ENCODE data around the gene KRT40. TPM values are rescaled to one million over a fixed set of nuclear protein-coding genes. Genes with fewer than 3 reads are reported as not detected.

KRT40 gene
- total and polyA plus RNA-seq, 2 donors (not counting 3 experiments of a cell fraction or from before 2014, with no cell fraction given): not detected

DNA sequence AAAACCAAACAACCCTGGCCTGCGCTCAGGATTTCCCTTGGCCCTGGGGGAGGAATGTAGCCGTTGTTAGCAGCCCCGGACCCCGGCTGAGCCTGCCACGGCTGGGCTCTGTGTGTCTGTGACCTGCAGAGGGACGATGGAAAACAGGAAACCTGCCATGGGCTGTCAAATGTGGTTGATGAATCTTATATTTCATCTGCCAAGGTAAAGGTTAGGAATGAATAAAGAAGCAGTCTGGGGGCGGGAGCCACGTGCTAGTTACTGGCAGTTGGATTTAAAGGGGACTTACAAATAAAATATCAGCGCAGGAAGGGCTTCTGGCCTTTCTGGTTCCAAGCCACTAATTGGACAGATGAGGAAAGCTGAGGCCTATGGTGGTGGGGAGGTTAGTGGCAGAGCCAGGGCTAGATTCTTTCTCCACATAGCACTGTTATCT is 46.7 kb downstream of the KRT40 start, which contains the start of gene KRT23:
TSS of gene KRT23 (minus strand) at position 263 of the 436 bp plus-strand sequence. CDS start 1,043 bp downstream, outside the sequence.
- Histone ChIP-seq H3K79me2 (ENCODE audit: control insufficient read depth, insufficient read depth, low read length) (no peaks in the 10 kb centered on the region), H2AFZ (ENCODE audit: low read depth, low read length) (no peak within 1 kb of the TSS), H3K4me1 (ENCODE audit: control insufficient read depth, extremely low read depth, insufficient read depth, low read length) (no peaks in the 10 kb centered on the region), H3K4me2 (ENCODE audit: insufficient read depth, low read length) (no peak within 1 kb of the TSS), H3K27me3 (ENCODE audit: control insufficient read depth in 2 of 2, insufficient read depth in 2 of 2, low read length in 2 of 2) (peaks cover 7 to 8% of the 10 kb centered on the region in 2 experiments), H3K4me3 (replicated peaks in 1 of 3; ENCODE audit: insufficient read depth in 1 of 3, low read depth in 1 of 3, low read length in 3 of 3) (no peak within 1 kb of the TSS), H3K9ac (replicated peaks; ENCODE audit: extremely low read depth, insufficient read depth, low read length) (no peak within 1 kb of the TSS), H3K9me3 (replicated peaks; ENCODE audit: control insufficient read depth, insufficient read depth, low read length) (no peaks in the 10 kb centered on the region), H3K27ac (ENCODE audit: insufficient read depth, low read depth, low read length) (no peak within 1 kb of the TSS), H3K36me3 (ENCODE audit: control insufficient read depth in 2 of 2, extremely low read depth in 1 of 2, insufficient read depth in 2 of 2, low read length in 2 of 2) (no peaks in the 10 kb centered on the region), H4K20me1 (replicated peaks; ENCODE audit: control insufficient read depth, extremely low read depth, insufficient read depth, low read length) (no peaks in the 10 kb centered on the region), H3K9me1 (replicated peaks; ENCODE audit: control insufficient read depth, extremely low read depth, insufficient read depth, low read length) (no peaks in the 10 kb centered on the region)
- dilution Hi-C loops (cut with MboI; ENCODE audit: extremely low pct_ligation_motif_present, low sequenced_read_pairs) (no loop called here), intact Hi-C loops (cut with micrococcal nuclease) (no loop called here)
- BruUV-seq (replicated peaks): no TSS peak
- ChIA-PET POLR2A (no interaction called here), CTCF (no interaction called here)
- no peak for TF ChIP-seq EZH2 (IDR thresholded peaks at IDR 0.05; ENCODE audit: borderline replicate concordance, low read depth, low read length, severe bottlenecking)
- TF ChIP-seq JUN (IDR thresholded peaks at IDR 0.05; ENCODE audit: borderline replicate concordance, insufficient read depth, insufficient read length, low read depth): no peak
- TF ChIP-seq, protein P1, sequence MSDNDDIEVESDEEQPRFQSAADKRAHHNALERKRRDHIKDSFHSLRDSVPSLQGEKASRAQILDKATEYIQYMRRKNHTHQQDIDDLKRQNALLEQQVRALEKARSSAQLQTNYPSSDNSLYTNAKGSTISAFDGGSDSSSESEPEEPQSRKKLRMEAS (IDR thresholded peaks at IDR 0.05; ENCODE audit: insufficient read depth, insufficient read length): no peak
- TF ChIP-seq, protein P2, sequence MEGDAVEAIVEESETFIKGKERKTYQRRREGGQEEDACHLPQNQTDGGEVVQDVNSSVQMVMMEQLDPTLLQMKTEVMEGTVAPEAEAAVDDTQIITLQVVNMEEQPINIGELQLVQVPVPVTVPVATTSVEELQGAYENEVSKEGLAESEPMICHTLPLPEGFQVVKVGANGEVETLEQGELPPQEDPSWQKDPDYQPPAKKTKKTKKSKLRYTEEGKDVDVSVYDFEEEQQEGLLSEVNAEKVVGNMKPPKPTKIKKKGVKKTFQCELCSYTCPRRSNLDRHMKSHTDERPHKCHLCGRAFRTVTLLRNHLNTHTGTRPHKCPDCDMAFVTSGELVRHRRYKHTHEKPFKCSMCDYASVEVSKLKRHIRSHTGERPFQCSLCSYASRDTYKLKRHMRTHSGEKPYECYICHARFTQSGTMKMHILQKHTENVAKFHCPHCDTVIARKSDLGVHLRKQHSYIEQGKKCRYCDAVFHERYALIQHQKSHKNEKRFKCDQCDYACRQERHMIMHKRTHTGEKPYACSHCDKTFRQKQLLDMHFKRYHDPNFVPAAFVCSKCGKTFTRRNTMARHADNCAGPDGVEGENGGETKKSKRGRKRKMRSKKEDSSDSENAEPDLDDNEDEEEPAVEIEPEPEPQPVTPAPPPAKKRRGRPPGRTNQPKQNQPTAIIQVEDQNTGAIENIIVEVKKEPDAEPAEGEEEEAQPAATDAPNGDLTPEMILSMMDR (IDR thresholded peaks at IDR 0.05; ENCODE audit: extremely low read depth in 1 of 2, insufficient read depth in 1 of 2, low read depth in 1 of 2, low read length in 2 of 2): no peak
- TF ChIP-seq FOS (IDR thresholded peaks at IDR 0.05; ENCODE audit: borderline replicate concordance, insufficient read depth, low read length): no peak
- TF ChIP-seq POLR2AphosphoS5 (IDR thresholded peaks at IDR 0.05; ENCODE audit: insufficient read depth, low read depth, low read length): no peak
- TF ChIP-seq MYC (IDR thresholded peaks at IDR 0.05; ENCODE audit: low read depth, low read length): no peak
- TF ChIP-seq POLR2A (IDR thresholded peaks at IDR 0.05; ENCODE audit: low read depth, low read length): no peak
- TF ChIP-seq GATA2 (IDR thresholded peaks at IDR 0.05; ENCODE audit: insufficient read depth, insufficient read length, low read depth, low read length): no peak
- DNase-seq (ENCODE audit: low read depth, low spot score): no peak
- no peak for FAIRE-seq
